Neuronal stem cell (in vitro differentiated cells): ENCODE results near the gene WNT10A.

Experiments
- DNase-seq: peaks from one replicate; pipeline ENCODE4 v3.0.0-alpha.2; 2013; ENCODE audit warnings: low spot score
- H2AFZ ChIP-seq: one replicate; pipeline ENCODE4 v1.6.1; 2013; ENCODE audit warnings: mild to moderate bottlenecking, low read length, inconsistent platforms
- H2AK5ac ChIP-seq: 2 replicates; pipeline ENCODE4 v1.6.1; 2013; ENCODE audit warnings: low read depth, mild to moderate bottlenecking, inconsistent platforms, low read length, moderate library complexity, mixed read lengths
- H2BK120ac ChIP-seq: 2 replicates; pipeline ENCODE4 v1.6.1; 2013; ENCODE audit warnings: low read depth, mild to moderate bottlenecking, inconsistent platforms, low read length, moderate library complexity, mixed read lengths
- H2BK12ac ChIP-seq: one replicate; pipeline ENCODE4 v1.6.1; 2013; ENCODE audit warnings: low read length, inconsistent platforms
- H2BK15ac ChIP-seq: 2 replicates; pipeline ENCODE4 v1.6.1; 2013; ENCODE audit warnings: mild to moderate bottlenecking, low read length, inconsistent platforms, mixed read lengths
- H2BK5ac ChIP-seq: one replicate; pipeline ENCODE4 v1.6.1; 2013; ENCODE audit warnings: inconsistent platforms, mild to moderate bottlenecking, low read length, moderate library complexity
- H3K14ac ChIP-seq: one replicate; pipeline ENCODE4 v1.6.1; 2013; ENCODE audit warnings: low read length, inconsistent platforms
- H3K18ac ChIP-seq: 2 replicates; pipeline ENCODE4 v1.6.1; 2013; ENCODE audit warnings: low read length, inconsistent platforms
- H3K23ac ChIP-seq: 2 replicates; pipeline ENCODE4 v1.6.1; 2013; ENCODE audit warnings: low read depth, mild to moderate bottlenecking, mixed read lengths, low read length, inconsistent platforms; ENCODE audit not compliant: poor library complexity
- H3K27ac ChIP-seq: replicated peaks from 3 replicates; pipeline ENCODE4 v1.5.1; 2013; ENCODE audit warnings: low read length, inconsistent platforms
- H3K27me3 ChIP-seq, 3 experiments: 2 replicates each; pipeline ENCODE4 v1.6.1; 2013; ENCODE audit warnings: low read length in 3 of 3, mild to moderate bottlenecking in 2 of 3, inconsistent platforms in 1 of 3, low read depth in 1 of 3, mixed read lengths in 1 of 3, moderate library complexity in 1 of 3; ENCODE audit not compliant: control insufficient read depth in 3 of 3, insufficient read depth in 3 of 3
- H3K36me3 ChIP-seq, 2 donors: replicated peaks in 1 of 2; 2 replicates each; pipeline ENCODE4 v1.6.1; 2013; ENCODE audit warnings: low read length in 2 of 2; ENCODE audit not compliant: control insufficient read depth in 2 of 2, insufficient read depth in 2 of 2
- H3K4ac ChIP-seq: 2 replicates; pipeline ENCODE4 v1.6.1; 2013; ENCODE audit warnings: inconsistent platforms, mild to moderate bottlenecking, low read length, moderate library complexity
- H3K4me1 ChIP-seq, 2 donors: 1 replicate in 1 of 2; 2 replicates in 1 of 2; pipeline ENCODE4 v1.6.1; 2013; ENCODE audit warnings: low read length in 2 of 2, low read depth in 1 of 2; ENCODE audit not compliant: control insufficient read depth in 2 of 2, insufficient read depth in 1 of 2
- H3K4me2 ChIP-seq: one replicate; pipeline ENCODE4 v1.6.1; 2013; ENCODE audit warnings: mild to moderate bottlenecking, low read length, inconsistent platforms; ENCODE audit not compliant: insufficient read depth, poor library complexity, severe bottlenecking
- H3K4me3 ChIP-seq, 2 donors: 2 replicates each; pipeline ENCODE4 v1.5.1; 2013; ENCODE audit warnings: low read length in 2 of 2, mild to moderate bottlenecking in 2 of 2, inconsistent platforms in 1 of 2, moderate library complexity in 1 of 2
- H3K79me1 ChIP-seq: one replicate; pipeline ENCODE4 v1.6.1; 2013; ENCODE audit warnings: low read depth, mild to moderate bottlenecking, inconsistent platforms, low read length, moderate library complexity
- H3K9ac ChIP-seq: one replicate; pipeline ENCODE4 v1.6.1; 2013; ENCODE audit warnings: mild to moderate bottlenecking, low read depth, low read length, inconsistent platforms; ENCODE audit not compliant: poor library complexity
- H3K9me3 ChIP-seq, 2 donors: replicated peaks in 1 of 2; 2 replicates each; pipeline versions ENCODE3 to v1.6.1; 2013; ENCODE audit warnings: low read length in 2 of 2, mild to moderate bottlenecking in 2 of 2, inconsistent platforms in 1 of 2, low read depth in 1 of 2, mixed read lengths in 1 of 2, moderate library complexity in 1 of 2; ENCODE audit not compliant: control insufficient read depth in 2 of 2, insufficient read depth in 1 of 2
- H4K8ac ChIP-seq: one replicate; pipeline ENCODE4 v1.6.1; 2013; ENCODE audit warnings: low read depth, mild to moderate bottlenecking, inconsistent platforms, low read length, moderate library complexity
- H4K91ac ChIP-seq: one replicate; pipeline ENCODE4 v1.6.1; 2013; ENCODE audit warnings: low read length, low read depth, mild to moderate bottlenecking, inconsistent platforms; ENCODE audit not compliant: poor library complexity
- WGBS, 2 donors: extraction: QIAGEN DNeasy Blood & Tissue Kit; methylation state at CpG; one replicate each; pipeline ENCODE4 v1.1.7; 2013; ENCODE audit warnings: missing lambda C conversion rate in 2 of 2, mixed read lengths in 1 of 2; ENCODE audit not compliant: insufficient read length in 2 of 2, insufficient replicate concordance in 1 of 2; ENCODE audit errors: extremely low coverage in 2 of 2; 5-methylcytosine and 5-hydroxymethylcytosine counted together

WNT10A gene

DNA sequence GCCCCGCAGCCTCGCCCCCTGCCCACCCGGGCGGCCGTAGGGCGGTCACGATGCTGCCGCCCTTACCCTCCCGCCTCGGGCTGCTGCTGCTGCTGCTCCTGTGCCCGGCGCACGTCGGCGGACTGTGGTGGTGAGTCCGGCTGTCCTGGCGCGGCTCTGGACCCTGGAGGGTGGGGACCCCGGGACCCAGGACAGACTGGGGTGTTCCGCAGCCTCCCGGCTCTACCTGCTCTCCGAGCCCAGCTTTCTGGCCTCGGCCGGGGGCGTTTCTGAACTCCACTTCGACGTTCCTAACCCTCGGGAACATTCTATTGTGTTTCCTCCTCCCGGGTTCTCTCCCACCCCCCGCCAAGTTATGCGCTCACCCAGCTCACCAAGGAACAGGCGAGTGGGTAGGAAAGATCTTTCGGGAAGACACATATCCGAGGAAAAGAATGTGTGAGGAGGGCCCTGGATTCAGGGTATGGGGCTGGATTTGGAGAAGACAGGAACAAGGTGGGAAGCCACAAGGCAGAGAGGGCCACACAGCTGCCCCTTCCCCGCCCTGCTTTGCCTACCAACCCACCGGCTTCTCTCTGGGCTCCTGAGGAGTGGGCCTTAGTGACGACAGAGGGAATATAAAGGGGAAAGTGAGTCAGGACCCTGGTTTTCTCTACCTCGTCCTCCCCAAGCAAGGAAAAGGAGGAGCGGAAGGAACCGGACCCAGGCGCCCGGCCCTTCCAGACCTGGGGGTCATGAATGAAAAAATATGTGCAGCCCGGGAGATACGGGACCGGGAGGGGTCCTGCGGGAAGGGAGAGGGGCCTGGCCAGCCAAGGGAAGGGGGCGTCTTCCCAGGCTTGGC lies 20.4 kb upstream of the WNT10A start:
- no peaks in the 10 kb centered on the region for H3K9me3 ChIP-seq
- H3K14ac ChIP-seq = no peak overlapping the region
- DNase-seq = no peak
- H3K4me1 ChIP-seq = peaks cover 8 to 12% of the 10 kb centered on the region in 2 donors
- H2BK120ac ChIP-seq = no peak overlapping the region
- no peaks in the 10 kb centered on the region for H3K36me3 ChIP-seq
- no peak overlapping the region for H2BK15ac ChIP-seq
- H4K91ac ChIP-seq = no peak overlapping the region
- peaks cover 41 to 90% (median 77%) of the 10 kb centered on the region in 3 experiments for H3K27me3 ChIP-seq
- H3K27ac ChIP-seq = no peak overlapping the region
- H3K23ac ChIP-seq = no peak overlapping the region
- H2BK5ac ChIP-seq = no peak overlapping the region
- H2AFZ ChIP-seq = peak overlapping the region; percentile 74
- H3K4me3 ChIP-seq = peak overlapping the region in 1 of 2 donors; percentile 68
- peak overlapping the region; percentile 68 for H2AK5ac ChIP-seq
- peak overlapping the region; percentile 88 for H3K4me2 ChIP-seq
- no CpG with 5 or more reads among the region's 47 CpGs for WGBS, 2 donors
- H3K79me1 ChIP-seq = no peaks in the 10 kb centered on the region
- H3K4ac ChIP-seq = no peak overlapping the region
- peak overlapping the region; percentile 80 for H3K9ac ChIP-seq
- H3K18ac ChIP-seq = peak overlapping the region; percentile 94
- H4K8ac ChIP-seq = no peak overlapping the region
- peak overlapping the region; percentile 69 for H2BK12ac ChIP-seq

DNA sequence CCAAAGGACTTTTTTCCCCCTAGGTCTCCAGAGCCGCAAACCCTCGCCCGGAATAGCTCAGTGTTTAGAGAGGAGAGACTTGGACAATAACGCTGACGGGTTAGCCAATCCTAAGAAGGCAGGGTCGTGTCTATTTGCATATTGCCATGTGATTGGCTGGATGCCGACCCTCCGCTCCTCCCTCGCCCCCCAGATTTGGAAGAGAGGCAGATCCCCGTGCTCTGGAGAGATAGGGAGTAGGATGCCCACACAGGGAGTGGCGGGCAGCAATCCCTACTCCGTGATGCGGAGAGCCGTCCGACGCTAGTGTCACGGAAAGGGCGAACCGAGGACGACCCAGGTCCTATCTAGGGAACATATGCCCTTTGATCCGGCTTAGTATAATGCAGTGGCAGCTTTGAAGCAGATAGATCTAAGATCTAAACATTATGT lies 19.7 kb upstream of the WNT10A start:
- no peak overlapping the region for H2BK5ac ChIP-seq
- H2BK120ac ChIP-seq = no peak overlapping the region
- no peaks in the 10 kb centered on the region for H3K79me1 ChIP-seq
- peaks cover 8 to 12% of the 10 kb centered on the region in 2 donors for H3K4me1 ChIP-seq
- no peak overlapping the region for H2BK12ac ChIP-seq
- H2AFZ ChIP-seq = no peak overlapping the region
- H3K4ac ChIP-seq = no peak overlapping the region
- H3K36me3 ChIP-seq = no peaks in the 10 kb centered on the region
- no peak overlapping the region for H3K4me3 ChIP-seq
- H3K9me3 ChIP-seq = no peaks in the 10 kb centered on the region
- no peak overlapping the region for H4K8ac ChIP-seq
- peak; percentile 93 for DNase-seq
- H2AK5ac ChIP-seq = no peak overlapping the region
- no peak overlapping the region for H2BK15ac ChIP-seq
- no peak overlapping the region for H3K18ac ChIP-seq
- H3K27me3 ChIP-seq = peaks cover 36 to 87% (median 72%) of the 10 kb centered on the region in 3 experiments
- H3K9ac ChIP-seq = no peak overlapping the region
- H3K27ac ChIP-seq = no peak overlapping the region
- WGBS, 2 donors = no CpG with 5 or more reads among the region's 21 CpGs
- peak overlapping the region; percentile 37 for H3K4me2 ChIP-seq
- no peak overlapping the region for H4K91ac ChIP-seq
- H3K23ac ChIP-seq = no peak overlapping the region
- no peak overlapping the region for H3K14ac ChIP-seq

DNA sequence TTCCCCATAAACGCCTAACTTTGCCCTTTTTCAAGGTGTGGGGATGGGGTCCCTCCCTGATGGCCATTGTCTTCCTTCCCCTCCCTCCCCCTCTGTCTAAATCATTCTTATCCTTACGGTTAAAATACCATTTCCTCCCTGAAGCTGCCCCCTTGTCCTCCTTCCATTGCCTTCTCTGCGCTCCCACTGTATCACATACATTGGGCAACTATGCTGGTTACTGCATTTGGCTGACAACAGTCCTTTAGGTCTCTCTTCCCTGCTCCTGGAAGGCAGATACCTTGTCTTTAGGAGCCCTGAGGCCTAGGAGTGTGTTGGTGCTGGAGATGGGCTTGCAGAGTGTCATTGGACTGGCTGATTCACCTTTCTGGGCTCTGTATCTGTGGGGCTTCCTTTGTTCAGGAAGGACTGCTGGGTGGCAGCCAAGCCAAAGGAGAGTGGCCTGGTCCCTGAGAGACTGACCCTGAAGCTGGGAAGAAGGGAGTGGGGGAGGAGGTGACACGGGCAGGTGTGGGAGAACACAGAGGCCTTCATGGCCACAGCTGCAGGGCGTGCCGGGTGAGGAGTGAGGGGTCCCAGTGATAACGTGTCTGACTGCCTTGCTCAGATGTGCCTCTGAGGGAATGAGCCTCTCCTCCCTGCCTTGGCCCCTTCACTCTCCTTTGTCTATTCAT lies 18.9 kb upstream of the WNT10A start:
- Histone ChIP-seq H3K79me1 (no peaks in the 10 kb centered on the region), H2AFZ (no peak overlapping the region), H3K4ac (no peak overlapping the region), H4K8ac (no peak overlapping the region), H2BK15ac (no peak overlapping the region), H3K4me3 (no peak overlapping the region), H3K27me3 (peaks cover 32 to 86% (median 71%) of the 10 kb centered on the region in 3 experiments), H2BK12ac (no peak overlapping the region), H3K9me3 (no peaks in the 10 kb centered on the region), H3K4me1 (peaks cover 8 to 12% of the 10 kb centered on the region in 2 donors), H3K9ac (no peak overlapping the region), H3K4me2 (no peak overlapping the region), H2BK120ac (no peak overlapping the region), H4K91ac (no peak overlapping the region), H2BK5ac (no peak overlapping the region), H3K27ac (no peak overlapping the region), H3K36me3 (no peaks in the 10 kb centered on the region), H2AK5ac (no peak overlapping the region), H3K23ac (no peak overlapping the region), H3K14ac (no peak overlapping the region), H3K18ac (no peak overlapping the region)
- no peak for DNase-seq
- no CpG with 5 or more reads among the region's 7 CpGs for WGBS, 2 donors

DNA sequence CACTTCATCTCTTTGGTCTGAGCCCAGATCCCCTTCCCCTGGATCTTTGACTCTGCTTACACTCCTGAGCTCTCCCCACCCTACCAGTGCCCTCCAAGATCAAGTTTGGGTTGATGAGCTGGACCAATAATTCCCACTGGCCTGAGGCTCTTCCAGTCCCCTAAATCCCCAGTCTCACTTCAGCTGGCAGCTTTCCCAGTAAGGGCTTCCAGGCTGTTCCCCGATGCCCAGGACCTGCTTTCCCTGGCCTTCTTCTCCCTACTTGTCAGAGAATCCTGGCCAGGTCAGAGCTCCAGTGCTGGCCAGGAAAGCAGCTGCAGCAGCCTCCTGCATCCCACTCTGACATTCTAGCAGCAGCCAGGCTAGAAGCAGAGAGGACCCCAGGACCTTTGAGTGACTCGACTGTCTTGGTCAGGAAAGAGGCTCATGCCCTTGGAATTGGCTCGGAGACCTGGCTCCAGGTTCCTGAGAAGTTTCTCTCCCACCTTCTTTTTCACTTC lies 17.6 kb upstream of the WNT10A start:
- Histone ChIP-seq H3K79me1 (no peaks in the 10 kb centered on the region), H2BK15ac (no peak overlapping the region), H3K18ac (peak overlapping the region; percentile 80), H3K9me3 (no peaks in the 10 kb centered on the region), H2AK5ac (peak overlapping the region; percentile 28), H3K4me2 (no peak overlapping the region), H2BK12ac (no peak overlapping the region), H4K8ac (no peak overlapping the region), H3K27me3 (peaks cover 26 to 86% (median 70%) of the 10 kb centered on the region in 3 experiments), H2BK120ac (no peak overlapping the region), H4K91ac (no peak overlapping the region), H3K4ac (no peak overlapping the region), H3K4me3 (peak overlapping the region in 1 of 2 donors; percentile 24), H2AFZ (no peak overlapping the region), H3K36me3 (no peaks in the 10 kb centered on the region), H3K23ac (no peak overlapping the region), H3K27ac (no peak overlapping the region), H3K9ac (no peak overlapping the region), H2BK5ac (no peak overlapping the region), H3K4me1 (peaks cover 8 to 12% of the 10 kb centered on the region in 2 donors), H3K14ac (no peak overlapping the region)
- DNase-seq = no peak
- no CpG with 5 or more reads among the region's 3 CpGs for WGBS, 2 donors
